ENCODE results near the gene CADM2. TPM values are rescaled to one million over a fixed set of nuclear protein-coding genes. Genes with fewer than 3 reads are reported as not detected.

CADM2 gene
- total RNA-seq, 2 donors from 2014 or later: not detected

DNA sequence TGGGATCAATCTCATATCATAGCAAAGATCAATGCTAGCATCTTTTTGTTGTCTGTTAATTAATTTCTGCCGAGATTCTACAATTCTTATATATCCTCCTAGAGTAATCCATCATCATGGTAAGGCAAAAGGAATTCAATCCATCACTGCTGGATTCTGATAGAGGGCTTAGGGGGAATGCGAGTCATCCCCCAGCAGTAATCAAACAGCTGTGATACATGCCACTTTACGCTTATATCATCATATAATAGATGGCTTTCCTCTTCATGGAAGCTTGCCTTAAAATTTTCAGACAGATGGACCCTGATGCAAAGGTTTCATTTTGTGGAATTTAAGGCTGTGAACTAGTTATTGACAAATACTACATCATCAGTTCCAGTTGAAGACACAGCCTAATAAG is 645.9 kb downstream of the CADM2 start:
- Mint-ChIP-seq H3K36me3 (ENCODE audit: low read depth) (no peaks in the 10 kb centered on the region), H3K4me1 (no peaks in the 10 kb centered on the region), H3K4me3 (no peak overlapping the region), H3K9me3 (peaks cover 5% of the 10 kb centered on the region), H3K27ac (no peak overlapping the region), H3K27me3 (no peaks in the 10 kb centered on the region)
- ATAC-seq (replicated peaks): no peak

DNA sequence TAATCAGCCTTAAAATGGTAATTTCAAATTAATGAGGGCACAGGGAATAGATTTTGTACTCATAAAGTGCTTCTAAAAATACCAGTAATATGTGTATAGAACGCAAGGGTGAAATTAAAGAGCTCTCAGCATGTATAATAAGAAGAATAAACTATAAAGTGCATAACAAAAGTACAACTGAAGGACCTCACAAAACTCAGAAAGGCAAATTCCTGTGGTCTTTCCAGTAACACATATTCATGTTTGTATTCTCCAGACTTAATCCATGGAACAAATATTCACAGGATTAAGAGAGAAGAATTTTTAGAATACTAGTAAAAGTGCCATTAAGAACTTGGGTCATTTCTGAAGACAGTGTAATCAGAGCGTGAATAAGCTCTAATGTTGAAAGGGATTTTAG is 646.3 kb downstream of the CADM2 start:
- H3K27me3 Mint-ChIP-seq: no peaks in the 10 kb centered on the region
- no peaks in the 10 kb centered on the region for H3K36me3 Mint-ChIP-seq (ENCODE audit: low read depth)
- no peak overlapping the region for H3K4me3 Mint-ChIP-seq
- H3K9me3 Mint-ChIP-seq: peaks cover 5% of the 10 kb centered on the region
- ATAC-seq (replicated peaks): no peak
- H3K27ac Mint-ChIP-seq: no peak overlapping the region
- no peaks in the 10 kb centered on the region for H3K4me1 Mint-ChIP-seq

DNA sequence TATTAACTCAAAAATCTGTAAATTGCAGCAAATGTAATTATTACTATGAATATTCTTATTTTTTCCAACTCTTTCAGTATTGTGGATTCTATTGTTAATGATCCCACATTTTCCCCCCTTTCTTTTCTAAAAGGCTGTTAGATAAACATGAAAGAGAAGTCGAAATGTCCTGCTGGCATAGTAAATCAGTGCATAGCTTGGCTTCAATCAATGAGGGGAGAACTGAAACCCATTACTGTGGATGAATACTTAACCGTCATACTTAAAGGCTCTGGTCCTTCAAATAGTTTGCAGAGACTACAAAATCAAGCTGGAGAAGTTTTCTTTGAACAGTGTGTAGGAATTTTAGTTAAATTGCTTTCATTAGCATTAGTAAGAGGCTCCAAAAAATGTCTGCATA is 667.9 kb downstream of the CADM2 start:
- no peaks in the 10 kb centered on the region for H3K4me1 Mint-ChIP-seq
- no peaks in the 10 kb centered on the region for H3K36me3 Mint-ChIP-seq (ENCODE audit: low read depth)

DNA sequence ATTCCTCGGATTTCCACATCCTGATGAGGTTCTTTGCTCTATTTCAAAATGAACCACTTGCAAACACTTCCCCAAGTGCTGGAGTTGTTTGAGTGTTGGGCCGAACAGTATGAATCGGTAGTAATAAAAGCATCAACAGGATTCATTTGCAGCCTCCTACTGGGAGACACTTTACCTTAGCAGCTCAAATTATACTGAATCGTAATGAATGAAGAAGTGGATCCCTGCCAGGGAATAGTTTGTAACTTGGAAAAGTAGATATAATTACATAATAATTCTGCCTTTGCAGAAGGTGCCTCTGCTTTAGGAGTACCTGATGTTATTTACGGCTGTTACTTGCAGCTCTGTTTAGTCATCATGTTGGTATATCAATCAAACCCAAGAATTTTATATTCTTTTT is 669.1 kb downstream of the CADM2 start:
- no peaks in the 10 kb centered on the region for H3K4me1 Mint-ChIP-seq
- peaks cover 18% of the 10 kb centered on the region for H3K9me3 Mint-ChIP-seq
- H3K27ac Mint-ChIP-seq: no peak overlapping the region
- H3K36me3 Mint-ChIP-seq (ENCODE audit: low read depth): no peaks in the 10 kb centered on the region
- no peaks in the 10 kb centered on the region for H3K27me3 Mint-ChIP-seq
- ATAC-seq (replicated peaks): no peak
- no peak overlapping the region for H3K4me3 Mint-ChIP-seq

More for the DNA sequence above, 667.9 kb downstream of the CADM2 start:
- no peak overlapping the region for H3K4me3 Mint-ChIP-seq
- no peak overlapping the region for H3K27ac Mint-ChIP-seq
- ATAC-seq (replicated peaks): no peak
- H3K9me3 Mint-ChIP-seq: peaks cover 25% of the 10 kb centered on the region
- H3K27me3 Mint-ChIP-seq: no peaks in the 10 kb centered on the region

DNA sequence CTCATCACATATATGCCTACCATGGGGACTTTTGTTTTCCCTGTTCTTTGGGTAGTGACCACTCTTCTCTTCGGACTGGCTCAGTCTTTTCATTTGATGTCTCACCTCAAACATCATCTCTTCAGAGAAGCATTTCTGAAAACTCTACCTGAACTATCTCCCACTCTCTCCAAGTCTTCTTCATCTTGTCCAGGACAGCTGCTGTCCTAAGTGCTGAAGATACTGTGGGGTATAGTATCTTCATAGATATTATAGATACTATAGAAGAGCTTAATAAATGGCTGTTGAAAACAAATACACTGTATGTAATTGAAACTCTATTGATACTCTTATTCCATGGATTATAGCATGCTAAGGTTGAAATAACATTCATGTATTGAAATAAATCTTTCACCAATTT is 672.3 kb downstream of the CADM2 start:
- peaks cover 13% of the 10 kb centered on the region for H3K9me3 Mint-ChIP-seq
- no peak for ATAC-seq (replicated peaks)
- H3K4me1 Mint-ChIP-seq: no peaks in the 10 kb centered on the region
- H3K36me3 Mint-ChIP-seq (ENCODE audit: low read depth): no peaks in the 10 kb centered on the region
- no peak overlapping the region for H3K4me3 Mint-ChIP-seq
- H3K27me3 Mint-ChIP-seq: no peaks in the 10 kb centered on the region
- H3K27ac Mint-ChIP-seq: no peak overlapping the region

DNA sequence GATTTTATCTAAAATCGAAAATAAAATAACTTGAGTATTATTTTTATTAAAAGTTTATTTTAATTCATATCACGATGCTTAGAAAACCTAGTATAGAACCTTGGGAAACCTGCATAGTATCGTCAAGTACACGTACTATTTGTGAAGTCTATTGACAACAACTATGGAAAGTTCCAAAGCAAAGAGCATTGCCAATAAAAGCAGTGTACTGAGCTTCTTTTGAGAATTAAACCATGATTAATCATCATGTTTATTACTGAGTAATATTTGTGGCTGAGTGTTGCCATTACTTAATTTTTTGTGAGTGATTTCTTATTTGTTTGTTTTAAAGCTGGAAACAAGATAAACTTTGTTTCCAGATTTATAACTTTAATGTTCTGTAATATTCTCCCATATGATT is 674.1 kb downstream of the CADM2 start:
- H3K4me1 Mint-ChIP-seq: no peaks in the 10 kb centered on the region
- no peaks in the 10 kb centered on the region for H3K27me3 Mint-ChIP-seq
- H3K36me3 Mint-ChIP-seq (ENCODE audit: low read depth): no peaks in the 10 kb centered on the region

DNA sequence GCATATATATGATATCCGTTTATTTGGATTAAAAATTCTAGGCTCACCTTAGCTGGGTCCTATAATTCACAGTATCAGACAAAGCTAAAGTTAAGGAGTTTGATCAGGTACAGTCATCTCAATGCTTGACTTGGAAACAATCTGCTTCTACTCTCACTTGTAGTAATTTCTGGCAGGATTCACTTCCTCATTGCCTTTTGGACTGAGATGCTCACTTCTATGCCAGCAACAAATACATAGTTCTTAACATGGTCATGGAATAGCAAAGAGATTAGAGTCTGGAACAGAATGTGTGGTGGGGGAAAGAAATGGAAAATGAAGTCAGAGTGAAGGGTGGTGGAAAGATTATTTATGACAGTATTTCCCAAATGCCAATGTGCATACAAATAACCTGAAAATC is 693.6 kb downstream of the CADM2 start:
- peaks cover 27% of the 10 kb centered on the region for H3K9me3 Mint-ChIP-seq
- no peak overlapping the region for H3K4me3 Mint-ChIP-seq
- no peaks in the 10 kb centered on the region for H3K4me1 Mint-ChIP-seq
- ATAC-seq (replicated peaks): no peak
- H3K27me3 Mint-ChIP-seq: no peaks in the 10 kb centered on the region
- no peaks in the 10 kb centered on the region for H3K36me3 Mint-ChIP-seq (ENCODE audit: low read depth)
- no peak overlapping the region for H3K27ac Mint-ChIP-seq

More for the DNA sequence above, 674.1 kb downstream of the CADM2 start:
- Mint-ChIP-seq H3K9me3 (peaks cover 8% of the 10 kb centered on the region), H3K27ac (no peak overlapping the region), H3K4me3 (no peak overlapping the region)
- ATAC-seq (replicated peaks): no peak

DNA sequence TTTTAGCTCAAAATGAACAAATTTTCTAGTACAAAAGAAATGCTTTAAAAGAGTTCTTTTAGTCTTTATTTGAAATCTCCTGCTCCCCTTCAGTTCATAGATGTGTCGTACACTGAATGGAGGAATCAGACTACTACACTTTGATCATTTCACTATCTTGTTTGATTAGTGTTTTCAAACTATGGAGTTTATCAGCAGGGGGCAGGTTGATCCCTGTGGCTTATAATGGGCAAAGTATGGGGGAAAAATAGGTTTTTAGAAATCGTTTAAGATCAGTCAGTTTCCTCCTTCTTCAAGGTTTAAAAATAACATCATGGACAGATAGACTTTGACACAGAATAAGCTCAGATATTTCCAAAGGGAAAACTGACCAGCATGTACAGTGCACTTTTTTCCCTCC is 701.7 kb downstream of the CADM2 start:
- Mint-ChIP-seq H3K36me3 (ENCODE audit: low read depth) (no peaks in the 10 kb centered on the region), H3K4me3 (no peak overlapping the region), H3K4me1 (no peaks in the 10 kb centered on the region), H3K9me3 (peaks cover 11% of the 10 kb centered on the region), H3K27ac (no peak overlapping the region), H3K27me3 (no peaks in the 10 kb centered on the region)
- no peak for ATAC-seq (replicated peaks)

DNA sequence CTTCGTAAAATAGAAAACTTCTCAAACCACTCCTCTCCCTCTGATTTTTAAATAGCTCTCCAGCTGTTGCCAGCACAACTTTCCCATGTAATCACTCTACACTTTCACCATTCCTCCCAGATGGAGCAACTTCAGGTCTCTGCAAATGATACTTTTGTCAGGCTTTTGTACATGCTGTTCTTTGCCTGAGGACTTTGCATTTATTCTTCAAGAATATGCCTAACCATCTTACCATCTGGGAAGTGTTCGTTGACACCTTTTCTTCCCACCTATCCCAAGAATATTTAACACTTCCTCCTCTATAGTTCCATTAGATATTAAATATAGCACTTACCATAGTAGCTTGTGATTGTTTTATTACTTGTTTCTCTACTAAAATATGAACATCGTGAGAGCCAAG is 703.7 kb downstream of the CADM2 start:
- peaks cover 4% of the 10 kb centered on the region for H3K9me3 Mint-ChIP-seq
- ATAC-seq (replicated peaks): no peak
- no peaks in the 10 kb centered on the region for H3K36me3 Mint-ChIP-seq (ENCODE audit: low read depth)
- H3K4me1 Mint-ChIP-seq: no peaks in the 10 kb centered on the region
- no peak overlapping the region for H3K4me3 Mint-ChIP-seq
- H3K27ac Mint-ChIP-seq: no peak overlapping the region
- no peaks in the 10 kb centered on the region for H3K27me3 Mint-ChIP-seq

DNA sequence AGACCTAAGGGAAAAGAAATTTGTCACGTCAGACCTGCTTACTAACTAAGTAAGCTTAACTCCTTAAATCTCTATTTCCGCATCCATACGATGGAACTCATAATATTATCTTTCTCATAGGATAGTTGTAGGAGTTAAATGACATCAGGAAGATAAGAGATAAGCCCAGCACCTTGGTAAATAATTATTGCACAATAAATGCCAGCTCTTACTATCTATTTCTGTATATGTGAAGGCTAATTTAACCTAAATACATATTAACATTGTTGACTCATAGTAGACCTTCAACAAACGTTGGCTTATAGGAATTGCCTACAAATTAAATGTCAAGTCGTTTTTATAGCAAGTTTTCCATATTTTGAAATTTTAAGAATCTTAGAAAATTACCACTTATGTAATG is 709.0 kb downstream of the CADM2 start:
- H3K27ac Mint-ChIP-seq: no peak overlapping the region
- H3K4me3 Mint-ChIP-seq: no peak overlapping the region
- no peaks in the 10 kb centered on the region for H3K36me3 Mint-ChIP-seq (ENCODE audit: low read depth)
- no peak for ATAC-seq (replicated peaks)
- H3K4me1 Mint-ChIP-seq: no peaks in the 10 kb centered on the region
- H3K27me3 Mint-ChIP-seq: no peaks in the 10 kb centered on the region
- H3K9me3 Mint-ChIP-seq: peaks cover 5% of the 10 kb centered on the region

DNA sequence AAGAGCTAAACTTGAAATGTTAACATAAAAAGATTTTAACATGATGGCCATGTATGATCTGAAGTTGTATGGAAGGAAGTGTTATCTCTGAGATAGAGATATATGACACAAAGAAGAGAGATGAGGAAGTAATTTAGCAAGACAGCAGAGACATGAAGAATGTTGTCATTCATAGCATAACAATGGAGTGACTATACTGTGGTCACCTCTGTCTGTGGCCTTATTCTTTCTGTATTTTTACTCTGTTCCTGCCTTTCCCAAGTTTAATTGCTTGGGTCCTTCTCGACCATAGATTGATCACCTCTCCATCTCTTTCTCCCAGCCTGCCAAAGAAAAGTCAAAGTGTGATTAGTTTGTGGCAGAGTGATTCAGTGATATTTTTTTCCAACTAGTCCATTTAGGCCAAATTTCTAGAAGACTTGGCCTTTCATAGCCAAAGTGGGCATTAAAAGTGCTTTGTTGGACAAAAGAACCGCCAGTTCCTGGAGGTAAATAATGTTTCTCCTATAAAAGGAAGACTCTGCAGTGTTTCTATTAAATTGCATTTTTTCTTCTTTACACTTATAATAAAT is 711.9 kb downstream of the CADM2 start:
- H3K27me3 Mint-ChIP-seq: no peaks in the 10 kb centered on the region
- peaks cover 5% of the 10 kb centered on the region for H3K9me3 Mint-ChIP-seq
- no peak for ATAC-seq (replicated peaks)
- H3K4me3 Mint-ChIP-seq: no peak overlapping the region
- H3K27ac Mint-ChIP-seq: no peak overlapping the region
- no peaks in the 10 kb centered on the region for H3K4me1 Mint-ChIP-seq
- no peaks in the 10 kb centered on the region for H3K36me3 Mint-ChIP-seq (ENCODE audit: low read depth)

DNA sequence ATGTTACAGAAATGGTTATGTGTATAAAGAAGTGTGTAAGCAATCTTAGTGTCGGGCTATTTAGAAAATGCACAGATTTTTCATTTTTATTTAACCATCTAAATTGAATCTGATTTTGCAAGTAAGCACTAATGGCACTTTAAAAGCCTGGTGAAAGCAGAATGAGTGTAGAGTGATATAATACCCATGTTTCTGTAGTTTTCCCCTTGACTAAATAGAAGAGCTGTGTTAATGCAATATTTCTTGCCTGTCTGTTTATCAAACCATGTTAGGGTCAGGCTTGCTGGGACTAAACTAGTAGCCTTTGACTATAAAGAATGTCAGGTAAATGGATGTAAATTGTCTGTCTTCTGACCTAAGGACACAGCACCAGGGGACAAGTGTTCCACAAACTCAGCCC is 714.0 kb downstream of the CADM2 start:
- no peak overlapping the region for H3K27ac Mint-ChIP-seq
- ATAC-seq (replicated peaks): no peak
- H3K9me3 Mint-ChIP-seq: peaks cover 6% of the 10 kb centered on the region
- H3K36me3 Mint-ChIP-seq (ENCODE audit: low read depth): no peaks in the 10 kb centered on the region
- H3K4me1 Mint-ChIP-seq: no peaks in the 10 kb centered on the region
- no peaks in the 10 kb centered on the region for H3K27me3 Mint-ChIP-seq
- H3K4me3 Mint-ChIP-seq: no peak overlapping the region

DNA sequence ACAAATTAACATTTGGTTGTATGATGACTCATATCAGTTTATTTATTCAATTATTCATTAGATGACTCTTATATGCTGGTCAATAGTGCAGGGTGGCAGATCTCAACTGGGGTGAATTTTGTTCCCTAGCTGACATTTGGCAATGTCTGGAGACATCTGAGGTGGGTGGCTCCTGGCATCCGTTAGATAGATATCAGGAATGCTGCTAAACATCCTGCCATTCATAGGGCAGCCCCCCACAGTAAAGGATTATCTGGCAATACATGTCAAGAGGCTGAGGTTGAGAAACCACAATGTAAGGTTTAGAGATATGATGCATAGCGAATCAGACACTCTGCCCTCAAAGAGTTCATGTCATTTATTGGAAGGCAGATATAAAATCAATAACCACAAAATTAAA is 719.9 kb downstream of the CADM2 start:
- Mint-ChIP-seq H3K4me3 (no peak overlapping the region), H3K4me1 (no peaks in the 10 kb centered on the region)
- no peak for ATAC-seq (replicated peaks)

DNA sequence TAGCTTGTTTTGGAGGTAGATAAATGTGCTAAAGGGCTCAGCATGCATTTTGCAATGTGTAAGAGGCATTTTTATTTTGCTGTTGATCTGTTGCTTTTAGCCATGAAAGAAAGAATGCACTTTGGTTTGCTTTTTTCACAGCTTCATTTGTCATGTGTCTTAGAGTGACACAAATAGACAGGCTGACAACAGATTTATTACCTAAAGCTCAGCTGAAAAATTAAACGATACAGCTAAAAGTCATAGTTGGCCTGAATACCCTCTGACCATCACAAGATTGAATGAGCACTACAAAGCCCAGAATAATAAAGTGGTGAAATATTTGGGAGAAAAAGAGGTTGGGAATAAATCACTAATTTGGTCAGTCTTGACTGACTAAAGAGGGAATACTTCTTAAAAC is 723.1 kb downstream of the CADM2 start:
- H3K27ac Mint-ChIP-seq: no peak overlapping the region
- H3K9me3 Mint-ChIP-seq: peaks cover 9% of the 10 kb centered on the region
- no peak overlapping the region for H3K4me3 Mint-ChIP-seq
- H3K36me3 Mint-ChIP-seq (ENCODE audit: low read depth): no peaks in the 10 kb centered on the region
- H3K4me1 Mint-ChIP-seq: no peaks in the 10 kb centered on the region
- H3K27me3 Mint-ChIP-seq: no peaks in the 10 kb centered on the region
- no peak for ATAC-seq (replicated peaks)

More for the DNA sequence above, 719.9 kb downstream of the CADM2 start:
- no peaks in the 10 kb centered on the region for H3K36me3 Mint-ChIP-seq (ENCODE audit: low read depth)
- peaks cover 4% of the 10 kb centered on the region for H3K9me3 Mint-ChIP-seq
- no peak overlapping the region for H3K27ac Mint-ChIP-seq
- no peaks in the 10 kb centered on the region for H3K27me3 Mint-ChIP-seq

DNA sequence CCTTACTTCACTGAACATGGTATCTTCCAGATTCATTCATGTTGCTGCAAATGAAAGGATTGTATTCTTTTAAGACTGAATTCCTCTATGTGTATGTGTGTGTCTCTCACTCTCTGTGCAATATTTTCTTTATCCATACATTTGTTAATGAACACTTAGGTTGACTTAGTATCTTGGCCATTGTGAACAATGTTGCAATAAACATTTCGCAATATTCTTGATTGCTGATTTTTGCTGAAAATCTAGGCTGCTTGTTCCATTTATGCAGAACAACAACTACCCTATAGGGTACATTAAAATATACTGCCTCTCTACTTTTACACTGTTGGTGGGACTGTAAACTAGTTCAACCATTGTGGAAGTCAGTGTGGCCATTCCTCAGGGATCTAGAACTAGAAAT is 732.4 kb downstream of the CADM2 start:
- Mint-ChIP-seq H3K9me3 (no peaks in the 10 kb centered on the region), H3K4me3 (no peak overlapping the region), H3K4me1 (no peaks in the 10 kb centered on the region), H3K27ac (no peak overlapping the region), H3K27me3 (no peaks in the 10 kb centered on the region), H3K36me3 (ENCODE audit: low read depth) (no peaks in the 10 kb centered on the region)
- ATAC-seq (replicated peaks): no peak

DNA sequence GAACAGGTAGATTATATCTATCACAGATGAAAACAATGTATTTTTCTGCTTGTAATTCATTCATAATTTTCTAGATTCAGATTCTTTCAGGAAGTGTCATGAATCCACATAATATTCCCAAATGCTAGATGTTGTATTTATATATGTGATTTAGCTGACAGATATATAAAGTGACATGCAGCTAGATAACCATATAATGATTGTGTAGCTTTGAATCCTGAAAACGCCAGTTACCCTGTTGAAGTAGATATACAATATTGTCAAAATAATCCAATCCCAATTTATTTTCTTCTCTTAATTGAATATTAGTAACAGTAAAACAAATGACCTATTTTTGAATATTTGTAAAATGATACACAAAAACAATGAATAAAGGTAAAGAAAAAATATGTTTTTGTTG is 738.4 kb downstream of the CADM2 start:
- H3K4me3 Mint-ChIP-seq: no peak overlapping the region
- H3K36me3 Mint-ChIP-seq (ENCODE audit: low read depth): no peaks in the 10 kb centered on the region
- no peaks in the 10 kb centered on the region for H3K4me1 Mint-ChIP-seq
- no peaks in the 10 kb centered on the region for H3K27me3 Mint-ChIP-seq
- H3K27ac Mint-ChIP-seq: no peak overlapping the region
- no peak for ATAC-seq (replicated peaks)
- H3K9me3 Mint-ChIP-seq: peaks cover 4% of the 10 kb centered on the region

Measured in activated T-helper 17 cell treated with anti-CD3 and anti-CD28 coated beads, Interleukin-2, amount 50 U/mL, for 72 hours (primary cell).